ENCODE results near the gene ASPRV1.
A peak's percentile ranks its signal among the peaks of the same experiment; 100 is the strongest.
"Not testable (repeated sequence)": the region's sequence is repeated elsewhere in the genome, so short reads cannot be mapped to it uniquely, and the experiment has no call there.

ASPRV1 gene

GRCh38 chr2:69961496-69961895, at the start of gene ASPRV1:
ASPRV1 (minus strand) TSS chr2:69961631; CDS start chr2:69961436, 195 bp downstream.
- Mint-ChIP-seq H3K27me3 (no peaks in the 10 kb centered on the region), H3K36me3 (peaks cover 0 to 3% of the 10 kb centered on the region in 2 donors), H3K4me1 (peaks cover 2 to 9% of the 10 kb centered on the region in 2 donors), H3K9me3 (no peaks in the 10 kb centered on the region), H3K4me3 (no peak within 1 kb of the TSS), H3K27ac (no peak within 1 kb of the TSS)
- no peak for DNase-seq
- ATAC-seq (replicated peaks): no peak

DNA sequence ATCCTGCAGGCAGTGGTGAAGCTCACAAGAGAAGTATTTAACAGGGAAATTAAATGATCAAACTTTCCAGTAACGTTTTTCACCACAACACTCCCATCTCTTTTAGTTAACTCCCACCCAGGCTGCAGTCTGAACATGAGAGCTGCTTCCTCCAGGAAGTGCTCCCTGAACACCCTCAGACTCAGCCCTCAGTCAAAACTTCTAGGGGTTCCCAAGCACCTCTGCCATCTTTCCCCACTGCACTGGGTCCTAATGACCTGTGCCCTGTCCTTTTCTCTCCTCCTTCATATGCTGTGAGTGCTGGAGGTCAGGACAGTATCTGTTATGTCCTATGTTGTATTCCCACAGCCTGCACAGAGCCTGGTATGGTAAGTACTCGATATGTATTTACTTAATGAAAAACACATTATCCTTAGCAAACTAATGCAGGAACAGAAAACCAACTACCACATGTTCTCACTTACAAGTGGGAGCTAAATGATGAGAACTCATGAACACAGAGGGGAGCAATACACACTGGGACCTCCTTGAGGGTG, 49.2 kb upstream of the ASPRV1 start:
- H3K9me3 Mint-ChIP-seq: no peaks in the 10 kb centered on the region
- H3K27me3 Mint-ChIP-seq: no peaks in the 10 kb centered on the region
- peaks cover 11 to 14% of the 10 kb centered on the region in 2 donors for H3K4me1 Mint-ChIP-seq
- DNase-seq (no peak), ATAC-seq (replicated peaks) (peak; percentile 25 to 29)
- H3K27ac Mint-ChIP-seq: peak overlapping the region; percentile 59
- peak overlapping the region in 1 of 2 donors; percentile 9 for H3K4me3 Mint-ChIP-seq
- peaks cover 18 to 20% of the 10 kb centered on the region in 2 donors for H3K36me3 Mint-ChIP-seq

GRCh38 chr2:70009762-70010575, 48.5 kb upstream of the ASPRV1 start:
- ATAC-seq (replicated peaks): peak; percentile 85 to 87
- DNase-seq: no peak
- Mint-ChIP-seq H3K9me3 (no peaks in the 10 kb centered on the region), H3K36me3 (peaks cover 13 to 14% of the 10 kb centered on the region in 2 donors), H3K4me3 (peak overlapping the region in 1 of 2 donors; percentile 9), H3K27me3 (no peaks in the 10 kb centered on the region), H3K4me1 (peaks cover 11 to 14% of the 10 kb centered on the region in 2 donors), H3K27ac (peak overlapping the region; percentile 59)

DNA sequence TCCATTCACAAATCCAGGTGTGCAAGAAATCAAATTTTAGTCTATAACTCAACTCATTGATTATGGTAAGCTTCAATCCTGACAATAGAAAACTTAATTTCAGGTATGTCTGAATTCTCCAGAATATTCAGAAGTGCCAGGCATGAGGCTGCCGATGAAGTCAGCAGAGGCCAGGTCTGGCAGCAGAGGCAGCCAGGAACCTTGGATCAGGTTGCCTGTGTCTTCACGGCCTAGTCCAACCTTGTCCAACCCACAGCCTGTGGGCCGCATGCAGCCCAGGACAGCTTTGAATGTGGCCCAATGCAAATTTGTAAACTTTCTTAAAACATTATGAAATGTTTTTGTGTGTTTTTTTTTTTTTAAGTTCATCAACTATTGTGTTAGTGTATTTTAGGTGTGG, 46.9 kb upstream of the ASPRV1 start:
- no peak for DNase-seq
- H3K27me3 Mint-ChIP-seq: no peaks in the 10 kb centered on the region
- no peak overlapping the region for H3K27ac Mint-ChIP-seq
- H3K9me3 Mint-ChIP-seq: no peaks in the 10 kb centered on the region
- no peak overlapping the region for H3K4me3 Mint-ChIP-seq
- peaks cover 11 to 14% of the 10 kb centered on the region in 2 donors for H3K4me1 Mint-ChIP-seq
- ATAC-seq (replicated peaks): no peak
- peaks cover 8 to 11% of the 10 kb centered on the region in 2 donors for H3K36me3 Mint-ChIP-seq

GRCh38 chr2:70007151-70007550, 45.7 kb upstream of the ASPRV1 start:
- Mint-ChIP-seq H3K27ac (no peak overlapping the region), H3K27me3 (no peaks in the 10 kb centered on the region), H3K4me3 (no peak overlapping the region), H3K4me1 (peaks cover 16 to 24% of the 10 kb centered on the region in 2 donors), H3K36me3 (peaks cover 9 to 15% of the 10 kb centered on the region in 2 donors), H3K9me3 (no peaks in the 10 kb centered on the region)
- DNase-seq (no peak), ATAC-seq (replicated peaks) (no peak)

DNA sequence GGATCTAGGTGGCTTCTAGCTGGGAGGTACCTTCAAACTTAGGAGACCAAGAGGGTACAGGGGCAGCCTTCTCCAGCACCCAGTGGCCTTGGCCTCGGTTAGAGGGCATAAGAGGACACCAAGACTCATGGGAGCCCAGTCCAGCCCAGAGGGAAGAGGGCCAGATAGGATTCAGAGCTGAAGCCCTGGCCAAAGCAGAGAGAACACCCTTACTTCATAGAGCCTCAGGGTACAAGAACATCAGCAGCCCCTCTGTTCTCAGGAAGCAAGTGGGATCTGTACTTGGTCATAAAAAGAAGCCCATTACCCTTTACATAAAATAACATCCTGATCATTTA, 45.0 kb upstream of the ASPRV1 start:
- ATAC-seq (replicated peaks) (no peak), DNase-seq (no peak)
- no peaks in the 10 kb centered on the region for H3K9me3 Mint-ChIP-seq
- H3K4me3 Mint-ChIP-seq: no peak overlapping the region
- H3K27me3 Mint-ChIP-seq: no peaks in the 10 kb centered on the region
- H3K36me3 Mint-ChIP-seq: peaks cover 5 to 11% of the 10 kb centered on the region in 2 donors
- peaks cover 16 to 25% of the 10 kb centered on the region in 2 donors for H3K4me1 Mint-ChIP-seq
- no peak overlapping the region for H3K27ac Mint-ChIP-seq

GRCh38 chr2:70005752-70006446, 44.5 kb upstream of the ASPRV1 start:
- H3K4me3 Mint-ChIP-seq: no peak overlapping the region
- ATAC-seq (replicated peaks): no peak
- H3K27ac Mint-ChIP-seq: no peak overlapping the region
- DNase-seq: no peak
- peaks cover 4 to 7% of the 10 kb centered on the region in 2 donors for H3K36me3 Mint-ChIP-seq
- no peaks in the 10 kb centered on the region for H3K27me3 Mint-ChIP-seq
- H3K9me3 Mint-ChIP-seq: no peaks in the 10 kb centered on the region
- H3K4me1 Mint-ChIP-seq: peaks cover 16 to 24% of the 10 kb centered on the region in 2 donors

DNA sequence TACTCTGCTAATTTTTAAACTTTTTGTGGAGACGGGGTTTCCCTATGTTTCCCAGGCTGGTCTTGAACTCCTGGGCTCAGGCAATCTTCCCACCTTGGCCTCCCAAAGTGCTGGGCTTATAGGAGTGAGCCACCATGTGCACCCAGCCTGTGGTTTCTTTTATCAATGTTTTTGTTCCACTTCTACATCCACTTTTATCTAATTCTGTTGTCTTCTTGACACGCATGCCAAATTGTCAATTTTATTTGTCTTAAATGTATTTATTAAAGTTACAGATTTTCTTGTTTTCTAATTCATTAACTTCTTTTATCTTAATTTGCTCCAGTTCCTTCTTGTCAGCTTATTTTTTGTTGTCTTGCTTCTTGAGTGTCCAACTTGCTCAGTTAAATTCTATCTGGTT, 43.8 kb upstream of the ASPRV1 start:
- no peak overlapping the region for H3K4me3 Mint-ChIP-seq
- ATAC-seq (replicated peaks): no peak
- peaks cover 4 to 7% of the 10 kb centered on the region in 2 donors for H3K36me3 Mint-ChIP-seq
- no peaks in the 10 kb centered on the region for H3K27me3 Mint-ChIP-seq
- no peak for DNase-seq
- H3K4me1 Mint-ChIP-seq: peaks cover 10 to 18% of the 10 kb centered on the region in 2 donors
- no peak overlapping the region for H3K27ac Mint-ChIP-seq
- H3K9me3 Mint-ChIP-seq: no peaks in the 10 kb centered on the region

GRCh38 chr2:70003093-70003830, 41.8 kb upstream of the ASPRV1 start:
- no peak for DNase-seq
- peaks cover 4 to 7% of the 10 kb centered on the region in 2 donors for H3K36me3 Mint-ChIP-seq
- H3K27me3 Mint-ChIP-seq: no peaks in the 10 kb centered on the region
- no peak for ATAC-seq (replicated peaks)
- no peaks in the 10 kb centered on the region for H3K9me3 Mint-ChIP-seq
- no peak overlapping the region for H3K27ac Mint-ChIP-seq
- peaks cover 5 to 11% of the 10 kb centered on the region in 2 donors for H3K4me1 Mint-ChIP-seq
- H3K4me3 Mint-ChIP-seq: no peak overlapping the region

DNA sequence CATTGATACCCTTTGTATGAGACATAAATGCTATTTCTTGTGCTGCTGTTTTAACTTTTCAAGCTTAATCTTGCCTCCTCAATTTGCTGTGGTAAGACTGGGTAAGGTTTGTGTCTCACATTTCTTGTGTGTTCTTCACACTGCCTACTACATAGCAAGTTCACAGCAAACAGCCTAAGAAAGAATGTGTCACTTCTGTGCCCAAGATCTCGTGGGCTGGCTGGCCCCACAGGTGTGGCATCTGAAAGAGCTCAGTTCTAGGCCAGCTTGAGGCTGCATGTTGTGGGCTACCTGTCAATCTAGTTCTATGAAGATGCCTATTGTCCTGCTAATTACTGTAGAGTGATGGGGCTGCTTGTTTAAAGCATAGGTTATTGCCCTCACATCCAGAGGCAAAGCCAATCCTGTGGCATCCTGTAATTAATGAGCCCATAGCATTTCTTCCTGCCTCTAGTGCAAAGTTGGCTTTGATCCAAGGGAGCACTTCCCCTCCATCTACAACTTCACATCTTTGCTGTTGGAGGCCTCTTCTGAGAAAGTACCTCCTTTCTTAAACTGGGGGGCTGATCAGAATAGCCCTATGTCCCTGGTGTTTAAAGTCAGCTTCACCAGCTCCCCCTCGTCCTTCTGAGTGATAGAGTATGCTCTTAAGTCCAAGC, 40.9 kb upstream of the ASPRV1 start:
- Mint-ChIP-seq H3K4me1 (peaks cover 6 to 11% of the 10 kb centered on the region in 2 donors), H3K27me3 (no peaks in the 10 kb centered on the region), H3K4me3 (no peak overlapping the region), H3K27ac (peak overlapping the region; percentile 75), H3K9me3 (no peaks in the 10 kb centered on the region), H3K36me3 (peaks cover 7 to 12% of the 10 kb centered on the region in 2 donors)
- no peak for DNase-seq
- ATAC-seq (replicated peaks): no peak

- H3K27ac Mint-ChIP-seq; H3K9me3 Mint-ChIP-seq; H3K4me3 Mint-ChIP-seq; DNase-seq; H3K27me3 Mint-ChIP-seq; ATAC-seq (replicated peaks): not testable (repeated sequence)
- Mint-ChIP-seq H3K36me3 (peaks cover 15 to 21% of the 10 kb centered on the region in 2 donors), H3K4me1 (peaks cover 8 to 11% of the 10 kb centered on the region in 2 donors)
These were observed 39.1 kb upstream of the ASPRV1 start for GRCh38 chr2:70000529-70000928.

- H3K9me3 Mint-ChIP-seq: no peaks in the 10 kb centered on the region
These were observed 37.3 kb upstream of the ASPRV1 start for GRCh38 chr2:69998761-69999160.

GRCh38 chr2:69997015-69997830, 35.8 kb upstream of the ASPRV1 start:
- Mint-ChIP-seq H3K4me3 (no peak overlapping the region), H3K4me1 (peaks cover 2 to 4% of the 10 kb centered on the region in 2 donors), H3K27ac (peak overlapping the region; percentile 10), H3K36me3 (peaks cover 24 to 34% of the 10 kb centered on the region in 2 donors), H3K9me3 (no peaks in the 10 kb centered on the region), H3K27me3 (no peaks in the 10 kb centered on the region)
- ATAC-seq (replicated peaks) (no peak), DNase-seq (no peak)

More at GRCh38 chr2:69998761-69999160, 37.3 kb upstream of the ASPRV1 start:
- H3K27me3 Mint-ChIP-seq: no peaks in the 10 kb centered on the region
- H3K4me1 Mint-ChIP-seq: peaks cover 8 to 11% of the 10 kb centered on the region in 2 donors
- no peak overlapping the region for H3K27ac Mint-ChIP-seq
- H3K4me3 Mint-ChIP-seq: no peak overlapping the region
- ATAC-seq (replicated peaks) (no peak), DNase-seq (no peak)
- peaks cover 26 to 30% of the 10 kb centered on the region in 2 donors for H3K36me3 Mint-ChIP-seq

All from stimulated activated naive B cell treated with anti-CD40 and anti-IgM and Interleukin-4, amounts not matched to agents 10 μg/mL and 1 μg/mL and 100 μg/mL, for 72 hours (primary cell).